Left renal pelvis (tissue), 4 donors: ENCODE results near the gene C22orf31. TPM values are rescaled to one million over a fixed set of nuclear protein-coding genes. Genes with fewer than 3 reads are reported as not detected.
A peak's percentile ranks its signal among the peaks of the same experiment; 100 is the strongest.

Source experiments
- DNase-seq, 4 donors: peaks; one replicate each; pipeline ENCODE4 v3.0.0-alpha.2; 2013; ENCODE audit warnings: low read depth in 4 of 4, low spot score in 3 of 4
- polyA plus RNA-seq, 4 donors: library from polyadenylated mRNA; unstranded; fragments of 120-200 nt; gene quantifications; one replicate each; pipeline ENCODE4 v1.2.1, GENCODE V29; 2013; ENCODE audit not compliant: insufficient read length in 4 of 4

Gene C22orf31
- polyA plus RNA-seq, 4 donors: 0.45 to 1.7 (median 1.1) TPM

GRCh38 chr22:29030618-29031226 is 30.9 kb downstream of the C22orf31 start:
- peak in 3 of 4 donors; percentile 76 to 86 (median 82) for DNase-seq

GRCh38 chr22:29030016-29030617 is 31.5 kb downstream of the C22orf31 start:
- no peak for DNase-seq

- DNase-seq: no peak
These were observed 32.2 kb downstream of the C22orf31 start for GRCh38 chr22:29029202-29030000.

GRCh38 chr22:29028468-29028867 is 33.2 kb downstream of the C22orf31 start:
- DNase-seq: no peak

GRCh38 chr22:29026579-29026978 is 35.1 kb downstream of the C22orf31 start:
- DNase-seq: no peak

- DNase-seq: no peak
These were observed 38.3 kb downstream of the C22orf31 start for GRCh38 chr22:29023172-29023796.

GRCh38 chr22:29022101-29022817 is 39.4 kb downstream of the C22orf31 start:
- no peak for DNase-seq

GRCh38 chr22:29018293-29019189 is 43.1 kb downstream of the C22orf31 start:
- DNase-seq: no peak

- DNase-seq: no peak
These were observed 45.3 kb downstream of the C22orf31 start for GRCh38 chr22:29016067-29016938.

- DNase-seq: no peak
These were observed 46.9 kb downstream of the C22orf31 start for GRCh38 chr22:29014773-29015172.

- no peak for DNase-seq
These were observed 47.3 kb downstream of the C22orf31 start for GRCh38 chr22:29014293-29014692.

- no peak for DNase-seq
These were observed 48.7 kb downstream of the C22orf31 start for GRCh38 chr22:29012952-29013351.

GRCh38 chr22:29012101-29012433 is 49.6 kb downstream of the C22orf31 start:
- no peak for DNase-seq

GRCh38 chr22:29011240-29012100 is 50.2 kb downstream of the C22orf31 start:
- DNase-seq: no peak

GRCh38 chr22:29009148-29009547 is 52.5 kb downstream of the C22orf31 start:
- DNase-seq: no peak
